DND-41 (cell line): ENCODE results near the gene TMEM86B.

ENCODE experiments used
- CTCF ChIP-seq: IDR thresholded peaks from 2 replicates; pipeline ENCODE4 v1.5.1; 2012; ENCODE audit warnings: borderline replicate concordance, low read length, moderate library complexity, mild to moderate bottlenecking; ENCODE audit not compliant: poor library complexity, severe bottlenecking; ENCODE audit errors: extremely low read depth
- EZH2 ChIP-seq: IDR thresholded peaks from 3 replicates; pipeline ENCODE4 v1.6.1; 2012; ENCODE audit warnings: borderline replicate concordance, low read depth, mild to moderate bottlenecking, moderate library complexity, low read length, inconsistent platforms; ENCODE audit not compliant: severe bottlenecking

- no peak for TF ChIP-seq CTCF
- no peak for TF ChIP-seq EZH2
Observed at GRCh38 chr19:55229789-55230182, 1.2 kb upstream of the TMEM86B start.
